Gastroesophageal sphincter (tissue), 3 donors: ENCODE measurements around the gene PLA2G2A.
"Not testable (repeated sequence)": the region's sequence is repeated elsewhere in the genome, so short reads cannot be mapped to it uniquely, and the experiment has no call there.

Source experiments
- EP300 ChIP-seq: sonication (generic); formaldehyde crosslinking; IDR thresholded peaks from one replicate; pipeline ENCODE4 v1.6.1; 2017; ENCODE audit warnings: antibody characterized with exemption, mild to moderate bottlenecking
- POLR2A ChIP-seq, 2 donors: fragments of 450-650 bp; IDR thresholded peaks; one replicate each; pipeline ENCODE4 v1.6.1; 2017; ENCODE audit warnings: antibody characterized with exemption in 2 of 2, mild to moderate bottlenecking in 2 of 2, moderate library complexity in 1 of 2
- POLR2AphosphoS5 ChIP-seq: sonication (generic); formaldehyde crosslinking; IDR thresholded peaks from one replicate; pipeline ENCODE4 v1.6.1; 2017; ENCODE audit warnings: antibody characterized with exemption
- TF ChIP-seq, protein P1 (sequence below), 4 experiments: fragments of 200-600 bp in 2 of 4; fragments of 450-650 bp in 2 of 4; sonication (generic) in 1 of 4; IDR thresholded peaks; one replicate each; pipeline ENCODE4 v1.5.1; 2017 to 2019; ENCODE audit warnings: antibody characterized with exemption in 4 of 4, mild to moderate bottlenecking in 2 of 4, moderate library complexity in 2 of 4

DNA sequence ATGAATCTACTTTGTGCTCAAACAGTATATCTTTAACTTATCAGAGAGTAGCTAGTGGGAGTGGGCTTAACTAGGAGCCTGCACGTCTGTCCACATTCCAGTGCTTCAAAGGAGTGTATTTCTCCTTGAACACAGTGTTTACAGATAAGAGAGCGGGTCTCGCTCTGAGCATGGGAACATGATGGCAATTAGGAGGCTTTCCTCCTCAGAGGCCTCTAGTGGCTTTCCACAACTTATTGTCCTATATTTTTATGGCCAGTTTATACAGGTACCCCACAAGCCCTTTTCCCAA lies 52.3 kb downstream of the PLA2G2A start:
- TF ChIP-seq, protein P1, sequence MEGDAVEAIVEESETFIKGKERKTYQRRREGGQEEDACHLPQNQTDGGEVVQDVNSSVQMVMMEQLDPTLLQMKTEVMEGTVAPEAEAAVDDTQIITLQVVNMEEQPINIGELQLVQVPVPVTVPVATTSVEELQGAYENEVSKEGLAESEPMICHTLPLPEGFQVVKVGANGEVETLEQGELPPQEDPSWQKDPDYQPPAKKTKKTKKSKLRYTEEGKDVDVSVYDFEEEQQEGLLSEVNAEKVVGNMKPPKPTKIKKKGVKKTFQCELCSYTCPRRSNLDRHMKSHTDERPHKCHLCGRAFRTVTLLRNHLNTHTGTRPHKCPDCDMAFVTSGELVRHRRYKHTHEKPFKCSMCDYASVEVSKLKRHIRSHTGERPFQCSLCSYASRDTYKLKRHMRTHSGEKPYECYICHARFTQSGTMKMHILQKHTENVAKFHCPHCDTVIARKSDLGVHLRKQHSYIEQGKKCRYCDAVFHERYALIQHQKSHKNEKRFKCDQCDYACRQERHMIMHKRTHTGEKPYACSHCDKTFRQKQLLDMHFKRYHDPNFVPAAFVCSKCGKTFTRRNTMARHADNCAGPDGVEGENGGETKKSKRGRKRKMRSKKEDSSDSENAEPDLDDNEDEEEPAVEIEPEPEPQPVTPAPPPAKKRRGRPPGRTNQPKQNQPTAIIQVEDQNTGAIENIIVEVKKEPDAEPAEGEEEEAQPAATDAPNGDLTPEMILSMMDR (IDR thresholded peaks at IDR 0.05), result not testable (repeated sequence)
- not testable (repeated sequence) for TF ChIP-seq POLR2AphosphoS5; EP300; POLR2A (IDR thresholded peaks at IDR 0.05)
